Measurements from ENCODE around the gene TRABD. TPM values are rescaled to one million over a fixed set of nuclear protein-coding genes. Genes with fewer than 3 reads are reported as not detected.

The TRABD gene
- total RNA-seq, 2 experiments from 2014 or later, result 184 to 193 TPM

DNA sequence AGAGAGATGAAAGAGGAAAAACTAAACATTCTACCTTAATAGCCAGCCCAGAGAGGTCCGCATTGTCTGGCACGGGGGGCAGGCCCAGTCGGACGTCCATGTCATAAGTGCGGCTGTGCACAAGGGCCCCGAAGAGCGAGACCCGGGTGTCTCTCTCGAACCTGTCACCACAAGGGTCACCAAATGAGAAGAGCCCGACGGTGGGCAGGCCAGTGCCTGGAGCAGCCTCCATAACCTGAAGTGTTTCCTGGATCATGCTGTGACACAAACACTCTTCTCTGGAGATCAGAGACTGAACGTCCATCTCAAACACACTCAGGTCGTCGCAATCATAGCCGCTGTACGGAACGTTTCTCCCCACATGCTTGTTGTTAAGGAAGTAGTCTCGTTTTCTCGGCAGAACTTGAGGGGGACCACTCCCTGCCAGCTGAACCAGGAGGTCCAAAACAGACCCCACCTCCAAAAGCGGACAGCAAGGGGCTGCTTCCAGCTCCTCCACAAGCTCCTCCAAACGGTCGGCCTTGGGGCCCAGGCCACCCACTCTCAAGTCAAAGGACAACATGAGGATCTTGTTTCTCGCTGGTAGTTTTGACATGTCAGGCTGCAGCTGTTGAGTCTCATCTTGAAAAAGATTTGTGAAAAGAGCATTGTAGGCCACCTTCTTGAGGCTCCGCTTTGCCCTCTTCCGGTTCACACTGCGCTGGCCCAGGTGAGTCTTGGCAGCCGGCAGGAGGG lies 58.1 kb downstream of the TRABD start:
- ChIA-PET CTCF (interaction anchor here (1.4 to 3.1 kb wide), 4 partner anchors 33 to 319 kb away, joined by 3 to 16 read pairs (median 4); partner anchors contain the start of genes SCO2 and SYCE3), POLR2A (interaction anchor here (0.7 to 3.8 kb wide), 11 partner anchors 33 to 377 kb away, joined by 3 to 31 read pairs (median 6); partner anchors contain the start of genes DENND6B and SCO2)
- H3K27me3 Mint-ChIP-seq, result no peaks in the 10 kb centered on the region
- peaks cover 46% of the 10 kb centered on the region for H3K36me3 Mint-ChIP-seq (ENCODE audit: low read depth)
- H3K4me3 Mint-ChIP-seq, result peak overlapping the region; percentile 99
- no peaks in the 10 kb centered on the region for H3K9me3 Mint-ChIP-seq
- Histone ChIP-seq H3K27me3 (ENCODE audit: control insufficient read depth in 1 of 2, insufficient read depth in 2 of 2, low read length in 2 of 2) (no peaks in the 10 kb centered on the region), H3K4me1 (ENCODE audit: insufficient read depth, low read length) (peaks cover 86% of the 10 kb centered on the region), H3K4me3 (ENCODE audit: low read length) (peak overlapping the region; percentile 100), H3K27ac (ENCODE audit: low read depth in 1 of 2, low read length in 2 of 2) (peak overlapping the region; percentile 98), H3K36me3 (ENCODE audit: insufficient read depth, low read length) (peaks cover 43% of the 10 kb centered on the region), H3K9me3 (ENCODE audit: control insufficient read depth in 1 of 2, insufficient read depth in 1 of 2, low read length in 2 of 2) (no peaks in the 10 kb centered on the region)
- intact Hi-C loops (cut with DNase I, micrococcal nuclease), result loop anchor here in 1 of 2 experiments (5.0 kb wide), 1 partner anchor 57 kb away; the partner anchor contains the start of gene TRABD
- DNase-seq (peak in 1 of 14 experiments; percentile 37), ATAC-seq (ENCODE audit: poor library complexity) (no peak)
- H3K27ac Mint-ChIP-seq, result peak overlapping the region; percentile 89
- no peak for TF ChIP-seq CTCF (IDR thresholded peaks at IDR 0.05)
- H3K4me1 Mint-ChIP-seq (ENCODE audit: low read depth), result peaks cover 47% of the 10 kb centered on the region

DNA sequence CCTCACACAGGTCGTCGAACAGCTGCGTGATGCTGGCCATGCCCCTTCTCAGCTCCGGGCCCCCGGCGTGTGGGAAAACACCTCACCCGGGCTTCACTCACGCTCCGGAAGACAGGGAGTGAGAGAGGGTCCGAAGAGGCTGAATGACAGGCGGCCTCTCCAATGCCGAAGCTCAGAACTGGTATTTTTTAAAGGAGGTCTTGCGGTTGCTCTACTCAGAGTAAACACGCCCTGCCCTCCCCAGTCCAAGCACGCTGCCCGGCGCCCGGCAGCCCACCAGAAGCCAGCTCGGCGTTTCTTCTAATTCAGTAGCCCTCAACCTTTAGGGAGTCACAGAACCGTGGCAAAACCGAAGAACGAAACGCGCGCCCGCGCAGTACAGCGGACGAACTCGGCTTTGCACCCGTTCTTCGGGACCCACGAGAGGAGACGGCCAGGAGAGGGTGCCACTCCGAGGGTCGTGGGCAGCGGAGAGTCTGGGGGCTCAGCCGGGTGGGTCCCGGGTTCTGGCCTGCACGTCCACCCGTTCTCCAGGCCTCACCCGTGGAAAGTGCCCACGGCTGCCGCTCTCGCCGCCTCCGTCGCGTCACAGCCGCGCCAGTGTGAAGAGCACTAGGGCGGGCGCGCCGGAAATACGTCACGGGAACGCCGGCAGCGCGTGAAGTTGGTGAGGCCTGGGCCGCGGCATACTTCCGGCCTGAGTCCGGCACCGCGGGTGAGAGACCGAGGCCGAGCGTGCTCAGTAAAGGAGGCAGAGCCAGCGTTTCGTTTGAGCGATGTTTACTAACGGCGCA lies 58.9 kb downstream of the TRABD start, which contains the start of gene TUBGCP6:
TSS of gene TUBGCP6 (minus strand) at position 604 of the 794 bp plus-strand sequence. CDS start at position 40, 564 bp downstream.
- Histone ChIP-seq H3K27ac (ENCODE audit: low read depth in 1 of 2, low read length in 2 of 2) (peak within 1 kb of the TSS; percentile 98), H3K36me3 (ENCODE audit: insufficient read depth, low read length) (peaks cover 38% of the 10 kb centered on the region), H3K9me3 (ENCODE audit: control insufficient read depth in 1 of 2, insufficient read depth in 1 of 2, low read length in 2 of 2) (no peaks in the 10 kb centered on the region), H3K27me3 (ENCODE audit: control insufficient read depth in 1 of 2, insufficient read depth in 2 of 2, low read length in 2 of 2) (no peaks in the 10 kb centered on the region), H3K4me1 (ENCODE audit: insufficient read depth, low read length) (peaks cover 92% of the 10 kb centered on the region), H3K4me3 (ENCODE audit: low read length) (peak within 1 kb of the TSS; percentile 100)
- intact Hi-C loops (cut with DNase I, micrococcal nuclease), result loop anchor here in 1 of 2 experiments (1.0 to 5.0 kb wide), 3 partner anchors 57 to 264 kb away; partner anchors contain the start of genes NCAPH2, PPP6R2 and TRABD
- ChIA-PET CTCF (interaction anchor here (1.4 to 3.1 kb wide), 4 partner anchors 32 to 318 kb away, joined by 3 to 16 read pairs (median 4); partner anchors contain the start of genes SCO2 and SYCE3), POLR2A (interaction anchor here (0.7 to 3.8 kb wide), 11 partner anchors 33 to 376 kb away, joined by 3 to 31 read pairs (median 6); partner anchors contain the start of genes DENND6B and SCO2)
- ATAC-seq (ENCODE audit: poor library complexity) (peak; percentile 73), DNase-seq (peak; percentile 76 to 97 (median 90))
- Mint-ChIP-seq H3K27ac (peak within 1 kb of the TSS; percentile 89), H3K4me3 (peak within 1 kb of the TSS; percentile 99), H3K4me1 (ENCODE audit: low read depth) (peaks cover 47% of the 10 kb centered on the region), H3K9me3 (no peaks in the 10 kb centered on the region), H3K36me3 (ENCODE audit: low read depth) (peaks cover 43% of the 10 kb centered on the region), H3K27me3 (no peaks in the 10 kb centered on the region)
- peak; percentile 33 for TF ChIP-seq CTCF (IDR thresholded peaks at IDR 0.05)
